Fibroblast of pulmonary artery (primary cell): ENCODE results near the gene CES5A.
"Not testable (repeated sequence)": the region's sequence is repeated elsewhere in the genome, so short reads cannot be mapped to it uniquely, and the experiment has no call there.

Source experiments
- DNase-seq: peaks from one replicate; pipeline ENCODE4 v3.0.0-alpha.2; 2010; ENCODE audit warnings: low read depth
- H3K4me3 ChIP-seq: replicated peaks from 2 replicates; pipeline ENCODE4 v1.5.1; 2011; ENCODE audit warnings: low read depth, mild to moderate bottlenecking, control low read depth, low read length, moderate library complexity
- TF ChIP-seq, protein P1 (sequence below): IDR thresholded peaks from 2 replicates; pipeline ENCODE4 v1.5.1; 2011; ENCODE audit warnings: mild to moderate bottlenecking, control low read depth, low read length, inconsistent platforms; ENCODE audit errors: missing control alignments

Gene CES5A

DNA sequence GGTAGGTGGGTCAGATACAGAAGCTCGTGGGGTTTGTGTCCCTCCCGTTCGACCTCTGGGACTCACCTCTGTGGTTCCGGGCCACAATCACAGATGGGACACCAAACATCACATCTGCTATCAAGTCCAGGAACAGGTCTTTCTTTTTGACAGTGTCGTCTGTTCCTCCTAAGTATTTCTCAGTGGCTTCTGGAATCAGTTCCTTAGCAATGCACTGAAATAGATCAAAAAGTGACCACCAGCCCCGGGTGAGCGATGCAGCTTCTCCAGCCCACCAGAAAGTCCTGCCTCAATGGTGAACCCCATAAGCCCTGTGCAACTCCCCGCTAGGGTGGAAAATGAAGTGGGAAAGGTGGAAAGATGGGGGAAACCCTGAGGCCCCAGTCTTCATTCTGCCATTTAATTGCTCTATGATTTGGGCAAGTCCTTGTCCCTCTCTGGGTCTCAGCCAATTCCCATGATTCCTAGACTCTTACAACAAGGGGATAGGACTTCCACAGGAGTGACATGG lies 64.7 kb downstream of the CES5A start:
- no peak overlapping the region for H3K4me3 ChIP-seq
- TF ChIP-seq, protein P1, sequence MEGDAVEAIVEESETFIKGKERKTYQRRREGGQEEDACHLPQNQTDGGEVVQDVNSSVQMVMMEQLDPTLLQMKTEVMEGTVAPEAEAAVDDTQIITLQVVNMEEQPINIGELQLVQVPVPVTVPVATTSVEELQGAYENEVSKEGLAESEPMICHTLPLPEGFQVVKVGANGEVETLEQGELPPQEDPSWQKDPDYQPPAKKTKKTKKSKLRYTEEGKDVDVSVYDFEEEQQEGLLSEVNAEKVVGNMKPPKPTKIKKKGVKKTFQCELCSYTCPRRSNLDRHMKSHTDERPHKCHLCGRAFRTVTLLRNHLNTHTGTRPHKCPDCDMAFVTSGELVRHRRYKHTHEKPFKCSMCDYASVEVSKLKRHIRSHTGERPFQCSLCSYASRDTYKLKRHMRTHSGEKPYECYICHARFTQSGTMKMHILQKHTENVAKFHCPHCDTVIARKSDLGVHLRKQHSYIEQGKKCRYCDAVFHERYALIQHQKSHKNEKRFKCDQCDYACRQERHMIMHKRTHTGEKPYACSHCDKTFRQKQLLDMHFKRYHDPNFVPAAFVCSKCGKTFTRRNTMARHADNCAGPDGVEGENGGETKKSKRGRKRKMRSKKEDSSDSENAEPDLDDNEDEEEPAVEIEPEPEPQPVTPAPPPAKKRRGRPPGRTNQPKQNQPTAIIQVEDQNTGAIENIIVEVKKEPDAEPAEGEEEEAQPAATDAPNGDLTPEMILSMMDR: no peak

DNA sequence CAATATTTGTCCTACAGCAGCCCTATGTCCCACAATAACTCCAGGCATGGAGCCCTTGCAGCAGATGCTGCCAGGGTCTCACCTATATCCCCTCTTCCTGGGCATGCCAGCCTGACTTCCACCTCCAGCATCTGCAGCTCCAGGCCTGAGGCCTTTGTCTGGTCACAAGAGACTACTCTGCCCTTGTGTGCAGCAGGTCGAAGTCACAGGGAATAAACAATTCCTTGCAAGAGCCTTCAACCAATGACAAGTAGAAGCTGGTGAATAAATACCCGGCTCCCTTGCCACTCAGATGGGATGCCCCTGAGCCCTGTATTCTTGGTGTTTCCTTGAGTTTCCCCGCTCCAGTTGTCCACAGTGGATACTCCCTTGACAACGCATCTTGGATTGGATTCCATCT lies 65.3 kb downstream of the CES5A start:
- no peak for DNase-seq
- TF ChIP-seq, protein P1: no peak
- no peak overlapping the region for H3K4me3 ChIP-seq

More for the DNA sequence above, 64.7 kb downstream of the CES5A start:
- DNase-seq: no peak

GRCh38 chr16:55809386-55809785 lies 65.8 kb downstream of the CES5A start:
- no peak overlapping the region for H3K4me3 ChIP-seq
- TF ChIP-seq, protein P1: no peak
- DNase-seq: no peak

DNA sequence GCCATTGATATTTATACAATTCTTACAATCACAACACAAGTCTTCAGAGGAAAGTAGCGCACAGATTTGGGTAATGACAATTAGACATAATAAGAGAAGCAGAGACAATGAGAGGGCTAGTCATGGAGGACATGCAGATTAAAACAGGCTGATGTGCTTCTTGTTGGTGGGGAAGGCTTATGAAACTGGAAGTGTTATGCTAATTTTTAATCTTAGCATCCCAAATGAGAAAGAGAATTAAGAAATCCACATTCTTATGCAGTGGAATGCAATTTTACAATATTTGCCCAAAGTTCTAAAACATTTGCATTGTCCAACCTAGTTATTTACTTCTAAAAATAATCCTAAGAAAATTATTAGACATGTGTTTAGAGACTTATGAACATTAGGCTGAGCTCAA lies 66.9 kb downstream of the CES5A start:
- H3K4me3 ChIP-seq, DNase-seq: not testable (repeated sequence)

DNA sequence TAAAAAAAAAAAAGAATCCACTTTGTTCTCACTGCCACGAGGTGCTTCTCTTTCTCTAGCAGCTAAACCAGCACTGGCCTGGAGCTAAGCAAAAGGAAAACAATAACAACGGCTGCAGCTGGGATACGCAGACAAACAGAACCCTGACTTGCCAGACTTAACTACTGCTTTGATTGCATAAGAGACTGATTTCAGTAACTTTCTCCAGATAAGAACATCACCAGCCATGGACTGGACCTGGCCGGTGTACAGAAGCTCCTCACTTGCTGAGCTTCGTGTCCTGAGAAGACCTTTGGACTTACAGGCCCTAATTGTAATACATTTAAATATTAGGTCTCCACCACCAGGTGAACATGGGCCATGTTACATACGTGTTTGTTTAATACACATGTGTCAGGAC lies 70.1 kb downstream of the CES5A start:
- not testable (repeated sequence) for H3K4me3 ChIP-seq, DNase-seq

DNA sequence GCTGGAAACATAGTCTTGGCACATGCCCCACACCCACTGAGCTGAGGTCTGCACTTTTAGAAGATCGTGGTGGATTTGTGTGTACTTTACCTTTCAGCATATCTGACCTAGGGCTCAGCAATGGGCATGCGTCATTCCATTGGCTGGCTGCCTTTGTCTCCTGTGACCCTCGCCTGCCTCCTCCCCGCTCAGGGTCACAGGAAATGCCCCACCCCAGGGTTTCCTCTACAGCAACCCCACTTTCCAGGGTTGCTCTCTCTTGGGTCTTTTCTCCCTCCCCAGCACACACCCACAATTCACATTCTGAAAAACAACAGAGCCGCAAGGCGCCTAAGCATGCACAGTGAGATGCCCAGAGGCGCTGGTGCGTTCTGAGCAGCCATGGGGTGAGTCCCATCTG lies 71.5 kb downstream of the CES5A start:
- not testable (repeated sequence) for H3K4me3 ChIP-seq, DNase-seq
